DND-41 (cell line): ENCODE data around the gene SLC38A8.

Experiments
- ATAC-seq: fragments of 200-7000 bp; cut with Tn5 transposase; 3 replicates; pipeline ENCODE4 v1.9.1; 2021; ENCODE audit warnings: low read depth; ENCODE audit not compliant: insufficient read depth
- DNase-seq: peaks from one replicate; pipeline ENCODE4 v3.0.0-alpha.2; 2020
- H2AFZ ChIP-seq: 2 replicates; pipeline ENCODE4 v1.6.0; 2012; ENCODE audit warnings: low read depth, low read length
- H3K27ac ChIP-seq: 2 replicates; pipeline ENCODE4 v1.5.1; 2012; ENCODE audit warnings: low read length, inconsistent platforms
- H3K27me3 ChIP-seq: fragments of 200-600 bp; sonication (generic); 2 replicates; pipeline ENCODE4 v1.6.0; 2012; ENCODE audit warnings: low read length, mild to moderate bottlenecking, inconsistent platforms; ENCODE audit not compliant: insufficient read depth, poor library complexity
- H3K36me3 ChIP-seq: 2 replicates; pipeline ENCODE4 v1.5.1; 2012; ENCODE audit warnings: low read length, inconsistent platforms; ENCODE audit not compliant: insufficient read depth
- H3K4me1 ChIP-seq: 2 replicates; pipeline ENCODE4 v1.5.1; 2012; ENCODE audit warnings: mild to moderate bottlenecking, low read length; ENCODE audit not compliant: insufficient read depth
- H3K4me2 ChIP-seq: 2 replicates; pipeline ENCODE4 v1.6.0; 2012; ENCODE audit warnings: mild to moderate bottlenecking, moderate library complexity, low read length, inconsistent platforms; ENCODE audit not compliant: insufficient read depth
- H3K4me3 ChIP-seq, 2 experiments: fragments of 200-600 bp in 1 of 2; shearing (Covaris generic) in 1 of 2; 2 replicates each; pipeline ENCODE4 v1.5.1; 2012 to 2016; ENCODE audit warnings: inconsistent platforms in 2 of 2, low read length in 2 of 2, mild to moderate bottlenecking in 2 of 2, low read depth in 1 of 2, moderate library complexity in 1 of 2
- H3K79me2 ChIP-seq: 2 replicates; pipeline ENCODE4 v1.6.0; 2012; ENCODE audit warnings: low read length, inconsistent platforms; ENCODE audit not compliant: insufficient read depth
- H3K9ac ChIP-seq: 2 replicates; pipeline ENCODE4 v1.6.0; 2012; ENCODE audit warnings: low read depth, mild to moderate bottlenecking, inconsistent platforms, low read length, moderate library complexity
- H3K9me3 ChIP-seq: 2 replicates; pipeline ENCODE4 v1.5.1; 2012; ENCODE audit warnings: low read length, moderate library complexity, mild to moderate bottlenecking, inconsistent platforms; ENCODE audit not compliant: insufficient read depth, severe bottlenecking
- H4K20me1 ChIP-seq: 2 replicates; pipeline ENCODE4 v1.6.0; 2012; ENCODE audit warnings: low read length; ENCODE audit not compliant: insufficient read depth
- CTCF ChIP-seq: IDR thresholded peaks from 2 replicates; pipeline ENCODE4 v1.5.1; 2012; ENCODE audit warnings: borderline replicate concordance, low read length, moderate library complexity, mild to moderate bottlenecking; ENCODE audit not compliant: poor library complexity, severe bottlenecking; ENCODE audit errors: extremely low read depth
- EZH2 ChIP-seq: IDR thresholded peaks from 3 replicates; pipeline ENCODE4 v1.6.1; 2012; ENCODE audit warnings: borderline replicate concordance, low read depth, mild to moderate bottlenecking, moderate library complexity, low read length, inconsistent platforms; ENCODE audit not compliant: severe bottlenecking

The SLC38A8 gene

GRCh38 chr16:84085773-84086172 is 43.2 kb upstream of the SLC38A8 start:
- H4K20me1 ChIP-seq, result no peaks in the 10 kb centered on the region

DNA sequence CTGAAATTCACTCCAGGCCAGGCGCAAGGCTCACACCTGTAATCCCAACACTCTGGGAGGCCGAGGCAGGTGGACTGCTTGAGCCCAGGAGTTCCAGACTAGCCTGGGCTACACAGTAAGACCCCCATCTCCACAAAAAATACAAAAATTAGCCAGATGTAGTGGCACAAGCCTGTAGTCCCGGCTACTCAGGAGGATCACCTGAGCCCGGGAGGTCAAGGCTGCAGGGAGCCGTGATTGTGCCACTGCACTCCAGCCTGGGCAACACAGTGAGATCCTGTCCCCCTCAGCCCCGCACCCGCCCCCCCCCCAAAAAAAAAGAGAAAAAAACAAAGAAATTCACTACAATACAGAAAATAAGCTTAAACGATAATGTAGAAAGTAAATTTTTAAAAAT is 42.7 kb upstream of the SLC38A8 start:
- Histone ChIP-seq H3K27ac (peak overlapping the region; percentile 99), H2AFZ (no peak overlapping the region), H4K20me1 (no peaks in the 10 kb centered on the region), H3K4me2 (peak overlapping the region; percentile 77), H3K36me3 (peaks cover 81% of the 10 kb centered on the region), H3K4me3 (no peak overlapping the region), H3K79me2 (peaks cover 62% of the 10 kb centered on the region), H3K4me1 (peaks cover 59% of the 10 kb centered on the region), H3K9me3 (no peaks in the 10 kb centered on the region), H3K9ac (peak overlapping the region; percentile 60), H3K27me3 (no peaks in the 10 kb centered on the region)
- ATAC-seq, result no peak
- DNase-seq, result no peak
- TF ChIP-seq CTCF (no peak), EZH2 (no peak)

More at GRCh38 chr16:84085773-84086172, 43.2 kb upstream of the SLC38A8 start:
- Histone ChIP-seq H3K4me2 (peak overlapping the region; percentile 77), H2AFZ (no peak overlapping the region), H3K27ac (peak overlapping the region; percentile 99), H3K36me3 (peaks cover 80% of the 10 kb centered on the region), H3K27me3 (no peaks in the 10 kb centered on the region), H3K79me2 (peaks cover 58% of the 10 kb centered on the region), H3K4me1 (peaks cover 64% of the 10 kb centered on the region), H3K9ac (peak overlapping the region; percentile 60), H3K4me3 (peak overlapping the region in 1 of 2 experiments; percentile 49; a peak in 2 of 4 replicates), H3K9me3 (no peaks in the 10 kb centered on the region)
- no peak for ATAC-seq
- DNase-seq, result no peak
- TF ChIP-seq CTCF, result no peak
- TF ChIP-seq EZH2, result no peak

GRCh38 chr16:84084570-84085270 is 42.1 kb upstream of the SLC38A8 start:
- Histone ChIP-seq H3K9me3 (no peaks in the 10 kb centered on the region), H3K9ac (peak overlapping the region; percentile 60), H3K4me3 (no peak overlapping the region), H3K27me3 (no peaks in the 10 kb centered on the region), H3K79me2 (peaks cover 66% of the 10 kb centered on the region), H3K4me1 (peaks cover 54% of the 10 kb centered on the region), H3K4me2 (no peak overlapping the region), H3K36me3 (peaks cover 82% of the 10 kb centered on the region), H4K20me1 (no peaks in the 10 kb centered on the region), H3K27ac (peak overlapping the region; percentile 99), H2AFZ (no peak overlapping the region)
- peak; percentile 90 for TF ChIP-seq CTCF
- TF ChIP-seq EZH2, result no peak
- DNase-seq (peak; percentile 75), ATAC-seq (peak; percentile 59)
